ENCODE measurements around the gene RBM10.

RBM10 gene

DNA sequence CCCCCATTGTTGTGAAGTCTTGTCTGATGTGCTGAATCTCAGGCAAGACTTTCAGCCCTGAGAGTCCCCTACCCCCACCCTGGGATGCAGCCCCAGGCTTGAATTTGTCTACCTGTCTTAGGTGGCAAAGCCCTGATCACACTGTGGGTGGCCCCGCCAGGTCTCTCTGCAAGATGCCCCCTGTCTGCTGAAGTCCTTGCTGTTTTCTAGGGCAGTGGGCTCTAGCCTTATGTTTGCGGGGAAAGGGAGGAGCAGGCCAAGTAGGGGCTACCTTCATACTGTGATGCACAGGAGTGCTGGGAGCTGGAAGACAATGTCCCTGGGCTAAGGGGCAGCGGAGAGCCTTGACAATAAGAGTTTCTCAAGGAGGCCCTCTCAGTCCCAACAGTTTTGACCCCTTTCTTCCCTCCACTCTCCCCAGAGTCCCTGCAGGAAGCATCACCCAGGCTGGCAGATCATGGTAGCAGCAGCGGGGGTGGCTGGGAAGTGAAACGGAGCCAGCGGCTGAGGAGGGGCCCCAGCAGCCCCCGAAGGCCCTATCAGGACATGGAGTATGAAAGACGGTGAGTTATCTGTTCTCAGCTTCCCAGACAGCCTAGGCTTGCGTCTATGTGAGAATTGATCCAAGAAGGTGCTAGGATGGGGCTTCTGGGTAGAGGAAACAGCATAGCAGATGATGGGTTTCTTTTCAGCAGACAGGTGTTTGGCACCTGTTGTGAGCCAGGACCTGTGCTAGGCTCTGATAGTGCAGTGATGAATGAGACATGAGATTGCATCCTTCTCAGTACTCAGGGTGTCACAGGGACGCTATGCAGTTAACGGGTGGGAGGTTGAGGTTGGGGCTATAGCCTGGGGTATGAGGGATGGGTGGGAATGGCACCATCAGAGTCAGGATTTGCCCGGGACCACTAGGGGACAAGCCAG is 2.2 kb downstream of the RBM10 start:
- DNase-seq = no peak

DNA sequence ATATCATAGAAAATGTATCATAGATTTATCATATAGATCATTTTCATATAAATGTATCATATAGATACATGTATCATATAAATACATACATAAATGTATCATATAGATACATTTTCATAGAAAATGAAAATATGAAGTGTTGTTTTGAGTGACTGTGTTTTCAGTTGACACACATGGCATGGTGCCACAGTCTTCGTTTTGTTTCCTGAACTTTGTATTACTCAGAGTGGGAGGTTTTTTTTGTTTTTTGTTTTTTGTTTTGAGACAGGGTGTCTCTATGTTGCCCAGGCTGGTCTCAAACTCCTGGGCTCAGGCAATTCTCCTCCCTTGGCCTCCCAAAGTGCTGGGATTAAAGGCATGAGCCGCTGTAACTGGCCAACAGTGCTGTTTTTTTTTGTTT is 3.9 kb downstream of the RBM10 start:
- DNase-seq = no peak

DNA sequence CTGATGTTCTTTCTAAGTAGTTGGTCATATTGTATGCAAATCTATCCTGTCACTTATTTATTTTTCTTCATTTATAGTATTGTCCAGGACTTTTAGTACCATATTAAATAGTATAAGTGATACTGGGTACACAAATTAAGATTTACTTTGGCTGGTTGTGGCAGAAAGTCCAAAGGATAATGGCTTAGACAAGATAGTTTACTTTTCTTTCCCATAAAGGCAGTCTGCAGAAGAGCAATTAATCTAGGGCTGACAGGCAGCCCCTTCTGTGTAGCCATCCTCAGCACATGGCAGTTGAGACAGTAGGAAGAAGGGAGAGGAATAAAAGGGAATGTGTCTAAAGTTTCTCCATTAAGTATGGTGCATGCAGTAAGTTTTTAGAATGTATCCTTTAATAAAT is 6.4 kb downstream of the RBM10 start:
- DNase-seq = no peak

DNA sequence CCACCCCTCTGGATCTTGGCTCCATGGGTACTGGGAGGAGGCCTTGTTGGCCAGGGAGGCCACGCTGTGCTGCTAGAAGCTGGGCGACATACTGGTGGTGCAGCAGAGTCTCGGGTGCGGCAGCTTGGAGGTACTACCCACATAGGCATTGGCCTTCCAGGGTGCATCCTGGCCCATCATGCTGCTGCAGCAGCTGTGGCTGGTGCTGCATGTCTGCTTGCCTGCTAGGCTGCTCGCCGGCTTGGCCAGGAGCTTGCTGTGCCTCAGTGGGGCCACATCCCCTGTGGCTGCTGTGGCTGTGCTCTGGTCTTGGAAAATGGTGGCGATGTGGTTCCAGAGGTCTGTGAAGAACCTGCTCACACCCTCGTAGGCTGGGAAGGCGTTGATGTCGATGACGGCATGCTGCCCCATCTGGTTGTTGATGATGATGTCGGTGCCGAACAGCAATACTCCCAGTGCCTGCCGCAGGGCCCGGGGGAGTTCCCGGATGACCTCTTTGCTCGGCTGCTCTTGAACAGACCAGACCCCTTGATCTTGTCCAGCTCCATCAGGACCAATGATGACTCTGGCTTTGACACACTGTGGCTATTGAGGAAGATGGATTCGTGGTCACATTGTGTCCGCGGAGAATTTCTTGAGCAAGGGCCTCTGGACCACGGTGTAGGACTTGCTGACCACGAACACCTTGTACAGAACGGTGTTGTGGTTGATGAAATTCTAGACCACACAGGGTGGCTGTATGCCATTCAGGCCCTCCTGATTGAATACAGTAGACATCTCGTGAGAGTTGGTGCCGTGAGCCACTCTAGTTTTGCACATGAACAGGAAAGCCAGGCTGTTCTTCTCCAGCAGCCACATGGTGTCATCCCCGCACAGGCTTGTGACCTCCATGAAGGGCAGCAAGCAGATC is 11.8 kb downstream of the RBM10 start:
- no peak for DNase-seq

DNA sequence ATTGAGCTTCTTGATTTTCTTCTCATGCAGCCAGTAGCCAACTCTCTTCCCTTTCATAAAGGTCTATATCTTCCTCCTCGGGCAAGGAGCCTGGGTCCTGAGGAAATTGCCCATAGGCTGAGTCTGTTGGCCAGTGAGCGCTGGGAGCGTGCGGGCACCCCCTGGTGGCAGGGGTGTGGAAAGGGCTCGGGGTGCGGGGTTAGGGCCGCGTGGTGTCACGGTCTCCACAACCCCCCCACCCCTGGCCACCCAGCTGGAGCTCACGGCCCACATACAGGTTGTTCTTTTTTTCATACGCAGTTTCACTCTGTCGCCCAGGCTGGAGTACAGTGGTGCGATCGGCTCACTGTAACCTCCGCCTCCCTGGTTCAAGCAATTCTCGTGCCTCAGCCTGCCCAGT is 13.1 kb downstream of the RBM10 start:
- no peak for DNase-seq

DNA sequence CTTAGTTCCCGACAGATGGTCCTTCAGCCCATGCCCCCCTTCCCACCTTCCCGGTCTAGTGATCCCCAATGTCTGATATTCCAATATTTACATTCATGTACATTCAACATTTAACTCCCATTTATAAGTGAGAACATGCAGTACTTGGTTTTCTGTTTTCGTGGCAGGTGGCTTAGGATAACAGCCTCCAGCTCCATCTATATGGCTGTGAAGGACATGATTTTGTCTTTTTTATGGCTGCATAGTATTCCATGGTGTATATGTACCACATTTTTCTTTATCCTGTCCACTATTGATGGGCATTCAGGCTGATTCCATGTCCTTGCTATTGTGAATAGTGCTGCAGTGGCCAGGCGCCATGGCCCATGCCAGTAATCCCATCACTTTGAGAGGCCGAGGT is 13.8 kb downstream of the RBM10 start:
- no peak for DNase-seq

DNA sequence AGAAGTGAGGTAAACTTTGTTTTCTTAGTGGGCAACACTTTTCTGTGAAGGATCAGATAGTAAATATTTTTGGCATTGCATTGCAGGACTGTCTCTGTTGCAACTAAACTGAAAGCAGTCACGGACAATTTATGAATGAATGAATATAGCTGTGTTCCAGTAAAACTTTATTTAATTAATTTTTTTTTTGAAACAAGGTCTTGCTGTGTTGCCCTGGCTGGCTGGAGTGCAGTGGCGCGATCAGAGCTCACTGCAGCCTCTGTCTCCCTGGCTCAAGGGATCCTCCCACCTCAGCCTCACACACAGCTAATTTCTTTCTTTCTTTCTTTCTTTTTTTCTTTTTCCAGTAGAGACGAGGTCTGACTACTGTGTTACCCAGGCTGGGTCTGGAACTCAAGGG is 15.8 kb downstream of the RBM10 start:
- no peak for DNase-seq

DNA sequence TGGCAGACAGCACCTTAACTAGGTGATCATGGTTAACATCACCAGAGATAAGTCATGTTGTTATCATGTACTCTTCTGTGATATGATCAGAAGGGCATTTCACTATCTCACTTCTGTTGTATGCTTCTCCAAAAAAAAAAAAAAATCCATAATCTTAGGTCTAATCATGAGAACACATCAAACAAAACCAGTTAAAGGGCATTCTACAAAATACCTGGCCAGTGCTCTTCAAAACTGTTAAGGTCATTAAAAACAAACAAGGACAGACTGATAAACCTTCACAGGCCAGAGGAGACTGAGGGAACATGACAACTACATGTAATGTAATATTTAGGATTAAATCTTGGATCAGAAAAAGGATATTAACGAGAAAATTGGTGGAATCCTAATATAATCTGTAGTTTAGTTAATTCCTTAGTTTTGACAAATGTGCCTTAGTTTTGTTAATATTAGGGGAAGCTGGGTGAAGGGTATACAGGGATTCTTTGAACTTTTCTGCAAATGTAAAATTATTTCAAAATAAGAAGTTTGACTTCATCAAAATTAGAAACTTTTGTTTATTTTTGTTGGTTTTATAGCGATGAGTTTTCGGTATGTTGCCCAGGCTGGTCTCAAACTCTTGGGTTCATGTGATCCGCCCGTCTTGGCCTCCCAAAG is 18.0 kb downstream of the RBM10 start:
- no peak for DNase-seq

DNA sequence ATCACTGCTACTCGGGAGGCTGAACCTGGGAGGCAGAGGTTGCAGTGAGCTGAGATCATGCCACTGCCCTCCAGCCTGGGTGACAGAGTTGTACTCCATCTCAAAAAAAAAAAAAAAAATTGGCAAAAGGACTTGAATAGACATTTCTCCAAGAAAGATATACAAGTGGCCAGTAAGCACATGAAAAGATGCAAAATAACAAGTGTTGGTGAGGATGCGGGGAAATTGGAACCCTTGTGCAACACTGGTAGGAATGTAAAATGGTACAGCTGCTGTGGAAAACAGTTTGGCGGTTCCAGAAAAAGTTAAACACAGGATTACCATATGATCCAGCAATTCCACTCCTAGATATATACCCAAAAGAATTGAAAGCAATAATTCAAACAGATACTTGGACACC is 19.4 kb downstream of the RBM10 start:
- DNase-seq = no peak

DNA sequence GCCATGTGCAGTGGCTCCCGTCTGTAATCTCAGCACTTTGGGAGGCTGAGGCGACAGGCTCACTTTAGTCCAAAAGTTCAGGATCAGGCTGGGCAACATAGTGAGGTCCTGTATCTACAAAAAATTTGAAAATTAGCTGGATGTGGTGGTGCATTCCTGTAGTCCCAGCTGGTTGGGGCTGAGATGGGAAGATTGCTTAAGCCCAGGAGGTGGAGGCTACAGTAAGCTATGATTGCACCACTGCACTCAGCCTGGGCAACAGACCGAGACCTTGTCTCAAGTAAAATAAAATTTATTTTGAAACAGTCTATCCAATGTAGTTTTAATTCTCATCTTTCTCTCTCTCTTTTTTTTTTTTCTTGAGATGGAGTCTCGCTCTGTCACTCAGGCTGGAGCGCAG is 21.1 kb downstream of the RBM10 start:
- DNase-seq = no peak

DNA sequence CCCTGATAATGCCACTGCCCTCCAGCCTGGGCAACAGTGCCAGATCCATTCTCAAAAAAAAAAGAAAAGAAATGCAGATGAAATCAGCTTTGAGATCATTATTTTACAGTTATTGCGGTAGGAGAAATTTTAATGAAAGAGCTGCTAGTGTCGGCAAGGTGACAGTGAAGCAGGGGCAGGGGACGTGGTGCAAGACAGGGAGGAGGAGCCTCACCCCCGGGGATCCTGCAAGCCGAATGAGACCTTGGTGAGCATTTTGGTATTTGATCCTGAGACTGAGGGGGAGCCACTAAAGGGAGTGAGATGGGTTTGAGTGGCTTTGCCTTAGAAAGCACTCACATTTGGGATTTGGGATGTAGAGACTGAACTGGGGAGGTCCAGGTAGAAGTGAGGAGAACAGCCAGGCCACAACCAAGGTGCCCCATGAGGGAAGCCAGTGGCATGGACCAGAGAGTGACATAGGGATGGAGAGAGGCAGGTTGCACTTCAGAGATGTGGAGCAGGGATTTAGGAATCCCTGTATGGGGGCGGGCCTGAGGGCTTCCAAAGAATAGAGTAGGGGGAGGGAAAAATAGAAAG is 23.6 kb downstream of the RBM10 start:
- DNase-seq = no peak

DNA sequence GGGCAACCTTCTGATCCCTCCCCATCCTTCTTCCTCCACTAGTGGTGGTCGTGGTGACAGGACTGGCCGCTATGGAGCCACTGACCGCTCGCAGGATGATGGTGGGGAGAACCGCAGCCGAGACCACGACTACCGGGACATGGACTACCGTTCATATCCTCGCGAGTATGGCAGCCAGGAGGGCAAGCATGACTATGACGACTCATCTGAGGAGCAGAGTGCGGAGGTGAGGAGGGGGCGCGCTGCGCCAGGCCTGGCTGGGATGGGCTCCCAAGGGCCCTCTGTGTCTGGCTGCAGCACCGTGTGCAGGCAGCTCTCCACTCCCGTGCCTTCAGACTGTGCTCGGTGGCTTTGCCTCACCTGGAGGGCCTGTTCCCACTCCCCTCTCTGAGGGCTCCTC is 24.3 kb downstream of the RBM10 start:
- no peak for DNase-seq

DNA sequence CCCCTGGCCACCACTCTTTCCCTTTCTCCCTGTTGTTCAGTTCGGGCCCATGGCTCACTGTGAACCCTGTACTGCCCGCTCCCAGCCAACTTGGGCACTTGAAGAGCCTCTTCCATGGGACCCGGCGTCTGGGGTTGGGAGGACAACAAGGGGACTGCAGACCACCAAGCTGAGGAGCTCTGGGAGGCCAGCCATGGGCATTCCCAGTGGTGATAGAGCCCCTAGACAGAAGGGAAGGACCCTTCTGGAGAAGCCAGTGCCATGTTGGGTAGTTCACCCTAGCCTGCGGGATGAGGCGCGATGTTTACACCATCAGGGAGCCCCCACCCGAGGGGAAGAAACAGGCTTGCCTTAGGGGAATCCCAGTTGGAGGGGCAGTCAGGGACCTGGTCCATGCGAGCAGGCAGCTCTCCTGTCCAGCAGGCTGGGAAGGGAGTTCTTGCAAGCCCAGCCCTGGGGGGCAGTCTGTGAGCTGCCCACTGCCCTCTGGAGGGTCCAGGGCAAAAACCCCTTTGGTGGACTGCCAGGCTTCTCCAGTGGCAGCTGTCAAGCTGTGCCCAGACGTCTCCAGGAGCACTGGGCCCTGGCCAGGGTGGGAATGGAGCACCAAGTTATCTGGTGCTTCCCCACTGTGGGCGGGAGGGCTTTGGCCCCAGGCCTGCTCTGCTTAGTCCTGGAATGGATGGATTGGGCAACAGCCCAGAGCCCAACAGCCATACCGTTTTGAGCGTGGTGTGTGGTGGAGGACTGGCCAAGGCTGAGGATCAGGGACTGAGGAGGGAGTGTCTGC is 24.9 kb downstream of the RBM10 start:
- DNase-seq = no peak

DNA sequence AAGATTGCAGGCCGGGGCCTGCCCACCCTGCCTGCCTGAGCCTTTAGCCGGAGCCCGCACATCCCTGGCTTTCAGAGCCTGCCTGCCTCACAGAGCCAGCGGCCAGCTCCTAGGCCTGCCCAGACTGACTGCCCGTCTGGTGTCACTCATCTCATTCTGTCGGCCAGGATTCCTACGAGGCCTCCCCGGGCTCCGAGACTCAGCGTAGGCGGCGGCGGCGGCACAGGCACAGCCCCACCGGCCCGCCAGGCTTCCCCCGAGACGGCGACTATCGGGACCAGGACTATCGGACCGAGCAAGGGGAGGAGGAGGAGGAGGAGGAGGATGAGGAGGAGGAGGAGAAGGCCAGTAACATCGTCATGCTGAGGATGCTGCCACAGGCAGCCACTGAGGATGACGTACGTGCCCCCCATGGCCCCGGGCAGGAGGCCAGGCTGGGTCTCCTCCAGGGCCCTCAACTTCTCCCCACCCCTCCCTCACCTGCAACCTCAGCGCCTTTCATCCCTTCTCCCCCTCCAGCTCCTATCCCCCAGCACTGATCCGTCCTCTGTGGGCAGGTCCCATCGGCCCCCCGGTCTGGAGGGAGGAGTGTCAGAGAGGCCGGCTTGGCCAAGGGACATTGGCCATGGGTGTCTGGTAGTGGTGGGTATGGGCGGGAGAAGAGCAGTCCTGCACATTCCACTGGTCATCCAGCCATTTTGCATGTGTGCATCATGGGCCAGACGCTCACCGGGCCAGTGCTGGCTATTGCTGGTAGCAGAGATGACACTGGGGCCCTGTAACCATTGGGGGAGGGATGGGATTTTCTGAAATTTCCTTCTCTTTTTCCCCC is 26.1 kb downstream of the RBM10 start:
- DNase-seq = no peak

DNA sequence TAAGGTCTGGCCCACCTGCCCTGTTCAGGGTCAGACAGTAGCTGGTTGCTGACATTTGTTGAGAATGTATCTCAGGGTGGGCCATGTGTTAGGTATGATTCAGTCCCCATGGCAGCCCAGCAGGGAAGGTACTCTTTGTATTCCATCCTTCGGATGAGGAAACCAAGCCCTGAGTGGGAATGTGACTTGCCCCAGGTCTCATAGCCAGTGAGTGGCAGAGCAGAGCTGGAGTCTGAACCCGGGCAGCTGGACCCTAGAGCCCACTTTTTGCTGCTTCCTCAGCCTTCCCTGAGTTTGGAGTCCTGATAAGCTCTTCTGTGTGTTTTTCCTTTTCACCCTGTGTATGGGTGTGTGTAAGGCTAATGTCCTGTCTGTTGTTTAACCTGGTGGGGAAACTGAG is 27.0 kb downstream of the RBM10 start:
- no peak for DNase-seq

DNA sequence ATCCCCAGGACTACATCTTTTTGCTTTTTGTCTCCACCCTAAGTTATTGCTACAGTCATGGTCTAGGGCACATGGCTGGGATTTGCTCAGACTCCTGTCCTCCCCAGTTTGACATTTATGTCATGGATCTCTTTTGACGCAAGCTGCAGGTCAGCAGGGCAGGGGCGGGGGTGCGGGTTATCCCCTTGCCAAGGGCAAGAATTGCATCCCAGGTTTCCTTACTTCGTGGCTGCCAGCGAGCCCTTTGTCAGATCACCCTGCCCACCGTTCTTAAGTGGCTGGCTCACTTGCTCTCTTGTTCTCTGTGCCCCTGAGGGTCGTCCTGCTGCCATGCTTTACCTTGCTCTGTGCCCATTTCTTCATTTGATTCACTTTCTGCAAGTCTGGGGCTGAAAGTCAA is 27.5 kb downstream of the RBM10 start:
- DNase-seq = no peak

DNA sequence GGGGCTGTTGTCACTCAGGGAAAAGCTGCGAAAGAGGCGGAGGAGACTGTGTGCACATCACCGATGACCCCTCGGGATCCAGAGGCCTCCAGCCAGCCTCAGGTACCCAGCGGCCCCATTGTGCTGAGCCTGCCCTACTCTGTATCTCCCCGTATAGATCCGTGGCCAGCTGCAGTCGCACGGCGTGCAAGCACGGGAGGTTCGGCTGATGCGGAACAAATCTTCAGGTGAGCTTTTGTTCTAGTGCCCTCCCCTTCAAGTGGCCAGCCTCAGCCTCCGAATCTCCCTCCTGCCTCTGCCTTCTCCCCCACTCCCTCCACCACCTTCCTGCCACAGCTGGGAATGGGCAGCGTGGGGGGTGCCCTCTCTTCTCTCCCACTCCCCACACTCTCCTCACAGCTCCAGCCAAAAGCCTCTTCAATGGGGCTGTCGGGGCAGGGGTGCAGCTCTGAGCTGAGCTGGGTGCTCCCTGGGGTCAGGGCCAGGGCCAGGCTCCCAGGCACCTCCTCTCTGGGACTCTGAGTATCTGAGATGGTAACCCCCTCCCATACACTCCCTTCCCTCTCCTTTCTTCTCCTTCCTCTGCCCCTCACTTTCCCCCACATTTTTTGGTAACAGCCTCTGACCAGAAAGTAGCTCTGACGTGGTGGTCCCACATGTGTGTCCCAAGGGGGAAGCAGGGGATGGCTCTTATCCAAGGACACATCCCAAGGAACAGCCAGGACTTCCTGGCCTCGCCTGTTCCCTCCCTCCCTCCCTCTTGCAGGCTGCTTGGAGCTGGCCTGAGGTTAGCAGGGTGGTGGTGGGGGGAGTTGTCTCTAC is 28.2 kb downstream of the RBM10 start:
- no peak for DNase-seq

DNA sequence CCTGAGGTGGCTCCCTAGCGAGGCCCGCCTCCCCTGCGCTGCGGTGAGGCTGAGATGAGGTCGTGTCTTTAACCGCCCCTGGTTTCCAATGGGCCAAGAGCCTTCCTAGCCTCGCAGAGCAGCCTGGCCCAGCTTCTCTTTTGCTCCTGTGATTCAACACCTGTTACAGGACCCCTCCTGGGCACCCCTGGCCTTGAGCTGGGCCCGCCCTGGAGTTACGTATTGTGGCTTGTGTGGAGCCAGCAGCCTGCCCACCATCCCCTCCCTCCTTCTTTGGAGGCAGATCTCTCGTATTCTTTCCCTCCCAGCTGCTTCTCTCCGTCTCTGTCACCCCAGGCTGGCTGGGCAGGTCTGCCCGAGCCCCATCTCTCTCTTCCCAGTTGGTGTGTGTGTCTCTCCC is 29.4 kb downstream of the RBM10 start:
- no peak for DNase-seq

DNA sequence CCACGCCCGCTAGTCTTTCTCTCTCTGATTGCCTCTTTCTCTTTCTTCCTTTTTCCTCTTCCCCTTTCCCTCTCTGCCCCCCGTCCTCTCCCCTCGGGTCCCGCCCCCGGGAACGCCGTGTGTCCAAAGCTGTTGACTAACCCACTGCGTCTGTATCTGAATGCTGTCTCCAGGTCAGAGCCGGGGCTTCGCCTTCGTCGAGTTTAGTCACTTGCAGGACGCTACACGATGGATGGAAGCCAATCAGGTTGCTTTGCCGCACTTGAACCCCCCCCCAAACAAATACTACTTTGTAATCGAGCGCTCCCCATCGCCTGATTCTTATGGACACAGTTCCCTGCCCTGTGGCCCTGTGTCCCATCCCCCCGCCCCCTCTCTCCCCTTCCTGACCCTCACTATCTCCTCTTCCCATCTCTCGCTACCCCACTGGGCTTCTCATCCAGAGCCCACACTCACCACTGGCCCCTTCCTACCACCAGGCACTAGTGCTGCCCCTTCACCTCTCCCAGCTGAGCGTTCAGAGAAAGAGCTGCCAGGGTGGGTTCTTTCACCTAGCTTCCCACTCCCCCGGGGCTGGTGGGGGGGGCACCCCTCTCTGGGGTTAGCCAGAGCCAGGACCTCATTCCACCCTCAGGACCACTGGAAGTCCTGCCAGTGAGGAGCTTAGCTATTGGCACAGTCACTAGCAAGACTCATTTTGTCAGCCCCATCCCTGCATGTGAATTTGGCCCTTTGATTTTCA is 30.0 kb downstream of the RBM10 start:
- no peak for DNase-seq

DNA sequence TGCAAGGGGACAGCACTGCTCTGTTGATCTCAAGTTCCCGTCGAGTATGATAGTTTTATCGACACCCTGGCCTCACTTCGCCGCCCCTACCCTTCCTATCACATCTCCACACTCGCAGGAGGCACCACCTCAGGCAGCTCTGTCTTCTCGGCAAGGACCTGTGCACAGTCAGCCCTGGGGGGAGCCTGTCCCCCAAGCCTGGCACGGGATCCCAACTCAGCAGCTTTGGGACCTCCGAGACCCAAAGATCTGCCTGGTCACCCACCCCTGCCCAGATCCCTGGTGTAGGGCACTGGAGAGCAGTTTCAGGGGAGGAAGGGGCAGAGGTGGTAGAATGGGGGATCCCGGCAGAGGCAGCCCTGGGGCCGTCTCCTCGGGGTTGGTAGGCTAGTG is 30.6 kb downstream of the RBM10 start:
- DNase-seq = no peak
